ENCODE data around the gene DOCK9.

The DOCK9 gene

DNA sequence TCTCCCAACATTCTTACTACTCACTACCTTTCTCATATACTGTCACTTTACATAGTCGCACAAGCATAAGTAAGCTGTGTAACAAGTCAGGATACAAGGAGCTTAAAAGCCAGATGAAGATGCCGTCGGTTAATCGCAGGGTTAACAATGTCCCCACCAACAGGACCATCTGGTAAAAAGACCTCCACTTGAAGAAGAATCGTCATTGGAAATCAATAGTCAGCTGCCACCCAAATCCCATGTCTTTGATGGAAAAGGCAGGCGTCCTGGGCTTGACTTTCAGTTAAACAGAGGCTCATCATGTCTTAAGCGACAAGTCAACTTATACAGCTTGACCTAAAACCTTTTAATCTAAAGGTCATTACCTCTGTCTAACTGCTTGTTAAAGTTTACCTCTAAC lies 27.2 kb downstream of the DOCK9 start:
- H2AFZ ChIP-seq: no peak overlapping the region
- no peaks in the 10 kb centered on the region for H3K4me1 ChIP-seq
- no peak overlapping the region for H3K4me3 ChIP-seq (ENCODE audit: low read depth, low read length)
- no peak overlapping the region for H3K4me2 ChIP-seq (ENCODE audit: low read length)
- TF ChIP-seq, protein P1, sequence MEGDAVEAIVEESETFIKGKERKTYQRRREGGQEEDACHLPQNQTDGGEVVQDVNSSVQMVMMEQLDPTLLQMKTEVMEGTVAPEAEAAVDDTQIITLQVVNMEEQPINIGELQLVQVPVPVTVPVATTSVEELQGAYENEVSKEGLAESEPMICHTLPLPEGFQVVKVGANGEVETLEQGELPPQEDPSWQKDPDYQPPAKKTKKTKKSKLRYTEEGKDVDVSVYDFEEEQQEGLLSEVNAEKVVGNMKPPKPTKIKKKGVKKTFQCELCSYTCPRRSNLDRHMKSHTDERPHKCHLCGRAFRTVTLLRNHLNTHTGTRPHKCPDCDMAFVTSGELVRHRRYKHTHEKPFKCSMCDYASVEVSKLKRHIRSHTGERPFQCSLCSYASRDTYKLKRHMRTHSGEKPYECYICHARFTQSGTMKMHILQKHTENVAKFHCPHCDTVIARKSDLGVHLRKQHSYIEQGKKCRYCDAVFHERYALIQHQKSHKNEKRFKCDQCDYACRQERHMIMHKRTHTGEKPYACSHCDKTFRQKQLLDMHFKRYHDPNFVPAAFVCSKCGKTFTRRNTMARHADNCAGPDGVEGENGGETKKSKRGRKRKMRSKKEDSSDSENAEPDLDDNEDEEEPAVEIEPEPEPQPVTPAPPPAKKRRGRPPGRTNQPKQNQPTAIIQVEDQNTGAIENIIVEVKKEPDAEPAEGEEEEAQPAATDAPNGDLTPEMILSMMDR (IDR thresholded peaks at IDR 0.05): no peak
- H3K9me3 ChIP-seq (ENCODE audit: control insufficient read depth, low read length): no peaks in the 10 kb centered on the region
- H3K27me3 ChIP-seq (ENCODE audit: control insufficient read depth, insufficient read depth, low read length): no peaks in the 10 kb centered on the region
- no peaks in the 10 kb centered on the region for H3K36me3 ChIP-seq (ENCODE audit: control insufficient read depth, insufficient read depth, low read length)
- H3K27ac ChIP-seq: no peak overlapping the region
- H3K9ac ChIP-seq: no peak overlapping the region
- no peaks in the 10 kb centered on the region for H3K79me2 ChIP-seq

DNA sequence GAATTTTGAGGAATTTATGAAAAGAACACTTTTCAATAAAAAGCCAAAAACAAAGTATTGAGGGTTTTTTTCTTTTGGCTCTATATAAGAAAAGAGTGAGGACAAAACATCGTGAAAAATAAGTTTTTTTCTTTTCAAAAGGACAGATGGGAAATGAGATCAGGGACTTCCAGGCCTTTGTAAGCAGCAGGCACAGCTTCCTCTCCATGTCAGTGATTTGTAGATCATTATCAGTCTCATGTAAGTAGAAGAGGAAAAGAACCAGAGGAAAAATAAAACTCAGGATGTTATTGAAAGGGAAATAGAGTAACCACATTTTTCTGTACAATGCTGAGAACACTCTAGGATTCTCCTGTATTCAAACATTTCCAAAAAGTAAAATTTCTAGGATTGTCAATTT lies 29.9 kb downstream of the DOCK9 start:
- H3K27ac ChIP-seq: peak overlapping the region; percentile 55
- no peak overlapping the region for H3K4me2 ChIP-seq (ENCODE audit: low read length)
- no peak overlapping the region for H3K4me3 ChIP-seq (ENCODE audit: low read depth, low read length)
- TF ChIP-seq, protein P1 (IDR thresholded peaks at IDR 0.05): no peak
- no peaks in the 10 kb centered on the region for H3K4me1 ChIP-seq
- no peaks in the 10 kb centered on the region for H3K36me3 ChIP-seq (ENCODE audit: control insufficient read depth, insufficient read depth, low read length)
- no peaks in the 10 kb centered on the region for H3K27me3 ChIP-seq (ENCODE audit: control insufficient read depth, insufficient read depth, low read length)
- H3K9me3 ChIP-seq (ENCODE audit: control insufficient read depth, low read length): no peaks in the 10 kb centered on the region
- no peak overlapping the region for H3K9ac ChIP-seq
- no peak overlapping the region for H2AFZ ChIP-seq
- H3K79me2 ChIP-seq: no peaks in the 10 kb centered on the region

DNA sequence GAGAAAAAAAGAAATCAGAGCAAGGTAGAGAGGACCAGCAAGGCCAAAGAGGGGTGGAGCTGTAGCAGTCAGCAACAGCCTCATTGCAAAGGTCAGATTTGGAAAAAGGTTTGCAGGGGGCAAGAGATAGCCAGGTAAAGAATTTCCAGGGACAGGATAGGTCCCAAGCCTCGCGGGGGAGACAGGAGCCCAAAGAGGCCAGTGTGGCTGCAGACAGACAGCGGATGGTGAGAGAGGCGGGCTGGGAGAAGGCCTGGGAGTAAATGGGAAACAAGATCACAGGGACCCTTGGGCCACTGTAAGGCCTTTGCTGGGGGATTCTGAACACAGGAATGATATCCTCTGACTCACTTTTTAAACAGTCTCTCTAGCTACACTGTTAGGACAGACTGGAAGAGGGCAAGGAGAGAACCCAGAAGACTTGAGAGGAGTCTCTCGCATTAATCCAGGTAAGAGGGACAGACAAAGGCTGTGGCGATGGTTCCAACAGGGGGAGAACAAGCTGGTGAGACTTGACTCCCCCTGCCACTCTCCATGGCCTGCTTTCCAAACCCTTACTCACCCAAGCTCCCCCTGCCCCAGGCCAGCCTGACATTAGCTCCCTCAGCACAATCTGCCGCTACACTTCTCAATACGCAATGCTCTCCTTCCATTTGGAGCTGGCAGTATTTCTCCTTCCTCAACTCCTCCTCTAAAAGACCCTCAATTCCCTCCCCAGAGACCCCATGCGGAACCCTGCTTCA lies 31.8 kb downstream of the DOCK9 start:
- no peak overlapping the region for H3K4me3 ChIP-seq (ENCODE audit: low read depth, low read length)
- no peaks in the 10 kb centered on the region for H3K4me1 ChIP-seq
- TF ChIP-seq, protein P1 (IDR thresholded peaks at IDR 0.05): no peak
- H3K27ac ChIP-seq: no peak overlapping the region
- H3K9ac ChIP-seq: no peak overlapping the region
- no peaks in the 10 kb centered on the region for H3K9me3 ChIP-seq (ENCODE audit: control insufficient read depth, low read length)
- H2AFZ ChIP-seq: no peak overlapping the region
- H3K79me2 ChIP-seq: no peaks in the 10 kb centered on the region
- no peak overlapping the region for H3K4me2 ChIP-seq (ENCODE audit: low read length)
- H3K36me3 ChIP-seq (ENCODE audit: control insufficient read depth, insufficient read depth, low read length): no peaks in the 10 kb centered on the region
- H3K27me3 ChIP-seq (ENCODE audit: control insufficient read depth, insufficient read depth, low read length): no peaks in the 10 kb centered on the region

DNA sequence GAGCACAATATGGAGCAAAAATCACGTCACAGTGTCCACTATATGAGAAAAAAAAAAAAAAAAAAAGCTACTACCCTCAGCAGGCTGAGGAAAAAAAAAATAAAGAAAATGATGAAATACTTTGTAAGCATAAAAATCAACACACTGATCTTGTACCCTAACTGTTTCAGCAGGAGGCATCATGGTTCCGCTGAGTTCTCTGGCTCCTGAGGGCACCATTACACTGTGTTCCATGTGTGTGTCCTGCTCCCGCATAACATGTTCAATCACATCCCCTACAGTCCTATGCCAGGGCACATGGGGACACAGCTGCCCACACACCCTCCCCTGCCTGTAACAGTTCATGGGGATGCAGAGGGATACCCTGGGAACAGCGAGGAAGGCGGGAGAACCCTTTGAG lies 33.5 kb downstream of the DOCK9 start:
- Histone ChIP-seq H3K27me3 (ENCODE audit: control insufficient read depth, insufficient read depth, low read length) (no peaks in the 10 kb centered on the region), H3K4me1 (no peaks in the 10 kb centered on the region), H3K9me3 (ENCODE audit: control insufficient read depth, low read length) (no peaks in the 10 kb centered on the region), H3K4me3 (ENCODE audit: low read depth, low read length) (no peak overlapping the region), H2AFZ (no peak overlapping the region), H3K36me3 (ENCODE audit: control insufficient read depth, insufficient read depth, low read length) (no peaks in the 10 kb centered on the region), H3K4me2 (ENCODE audit: low read length) (no peak overlapping the region), H3K9ac (no peak overlapping the region), H3K79me2 (no peaks in the 10 kb centered on the region), H3K27ac (no peak overlapping the region)
- TF ChIP-seq, protein P1 (IDR thresholded peaks at IDR 0.05): no peak

DNA sequence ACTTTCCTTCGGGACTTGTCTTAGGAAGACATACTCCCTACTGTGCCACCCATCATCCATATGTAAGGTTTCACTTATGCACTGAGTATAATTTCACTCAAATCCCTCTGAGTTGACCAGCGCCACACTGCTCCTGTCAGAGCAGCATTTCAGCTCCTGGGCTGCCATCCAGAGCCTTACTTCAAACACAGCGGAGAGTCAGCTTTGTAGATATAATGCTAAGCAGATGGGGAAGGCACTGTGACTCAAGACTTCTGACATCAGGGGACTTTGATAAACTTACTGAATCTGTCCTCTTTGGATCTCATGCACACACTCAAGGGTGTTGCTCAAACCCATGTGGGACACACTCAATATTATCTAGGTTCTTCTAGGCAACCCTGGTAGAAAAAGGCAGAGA lies 34.9 kb downstream of the DOCK9 start:
- H3K79me2 ChIP-seq: no peaks in the 10 kb centered on the region
- TF ChIP-seq, protein P1 (IDR thresholded peaks at IDR 0.05): no peak
- H3K36me3 ChIP-seq (ENCODE audit: control insufficient read depth, insufficient read depth, low read length): no peaks in the 10 kb centered on the region
- no peak overlapping the region for H3K27ac ChIP-seq
- no peak overlapping the region for H3K4me3 ChIP-seq (ENCODE audit: low read depth, low read length)
- no peaks in the 10 kb centered on the region for H3K4me1 ChIP-seq
- H3K9ac ChIP-seq: no peak overlapping the region
- H3K27me3 ChIP-seq (ENCODE audit: control insufficient read depth, insufficient read depth, low read length): no peaks in the 10 kb centered on the region
- H3K4me2 ChIP-seq (ENCODE audit: low read length): no peak overlapping the region
- H3K9me3 ChIP-seq (ENCODE audit: control insufficient read depth, low read length): no peaks in the 10 kb centered on the region
- no peak overlapping the region for H2AFZ ChIP-seq

Measured in parathyroid adenoma (tissue), 2 donors.